H1 (cell line): Measurements from ENCODE around the gene FAM131C. TPM values are rescaled to one million over a fixed set of nuclear protein-coding genes. Genes with fewer than 3 reads are reported as not detected.

Experiments used
- BRCA1 ChIP-seq: IDR thresholded peaks from 2 replicates; pipeline ENCODE4 v1.6.1; 2012; ENCODE audit warnings: low read depth, low read length, improper control_type of control experiment
- GTF2F1 ChIP-seq: IDR thresholded peaks from 2 replicates; pipeline ENCODE4 v1.6.1; 2012; ENCODE audit warnings: low read depth, low read length, improper control_type of control experiment, borderline replicate concordance
- RAD21 ChIP-seq, 2 experiments: IDR thresholded peaks in 1 of 2; conservative IDR thresholded peaks in 1 of 2; 2 replicates each; pipeline ENCODE4 v1.6.1; 2011; ENCODE audit warnings: low read depth in 2 of 2, low read length in 2 of 2, improper control_type of control experiment in 1 of 2, inconsistent platforms in 1 of 2, mild to moderate bottlenecking in 1 of 2, moderate library complexity in 1 of 2
- RBBP5 ChIP-seq: IDR thresholded peaks from 2 replicates; pipeline ENCODE4 v1.7.1; 2012; ENCODE audit warnings: low read depth, mild to moderate bottlenecking, inconsistent platforms, low read length, moderate library complexity, borderline replicate concordance
- SAP30 ChIP-seq: fragments of 300-600 bp; sonication (generic); IDR thresholded peaks from 2 replicates; pipeline ENCODE4 v1.7.1; 2012; ENCODE audit warnings: low read length, moderate library complexity, mild to moderate bottlenecking, inconsistent platforms; ENCODE audit not compliant: insufficient read depth, insufficient replicate concordance
- polyA plus RNA-seq, 7 experiments: library from polyadenylated mRNA; depleted of rRNA in 3 of 7; stranded (reverse) in 5 of 7; unstranded in 2 of 7; fragments of >200 nt in 5 of 7; fragments of 200-250 nt in 2 of 7; gene quantifications; 1 replicate in 5 of 7; 2 replicates in 1 of 7; 4 replicates in 1 of 7; pipeline versions ENCODE4 v1.2.1 to v1.2.3, GENCODE V29; 2011 to 2013; ENCODE audit warnings: missing spikeins in 2 of 7, mixed read lengths in 2 of 7
- total RNA-seq: library from RNA; stranded (reverse); fragmentation: NEBNext Ultra II Directional; extraction: Animal tissue kit (Norgen Biotek cat#: 25700); gene quantifications from 2 replicates; pipeline ENCODE4 v1.2.1, GENCODE V29; 2021

FAM131C gene
- total and polyA plus RNA-seq, 2 of the 8 experiments (the other 6 are each of a cell fraction or from before 2014, with no cell fraction given) = 0.73 to 0.78 TPM

DNA sequence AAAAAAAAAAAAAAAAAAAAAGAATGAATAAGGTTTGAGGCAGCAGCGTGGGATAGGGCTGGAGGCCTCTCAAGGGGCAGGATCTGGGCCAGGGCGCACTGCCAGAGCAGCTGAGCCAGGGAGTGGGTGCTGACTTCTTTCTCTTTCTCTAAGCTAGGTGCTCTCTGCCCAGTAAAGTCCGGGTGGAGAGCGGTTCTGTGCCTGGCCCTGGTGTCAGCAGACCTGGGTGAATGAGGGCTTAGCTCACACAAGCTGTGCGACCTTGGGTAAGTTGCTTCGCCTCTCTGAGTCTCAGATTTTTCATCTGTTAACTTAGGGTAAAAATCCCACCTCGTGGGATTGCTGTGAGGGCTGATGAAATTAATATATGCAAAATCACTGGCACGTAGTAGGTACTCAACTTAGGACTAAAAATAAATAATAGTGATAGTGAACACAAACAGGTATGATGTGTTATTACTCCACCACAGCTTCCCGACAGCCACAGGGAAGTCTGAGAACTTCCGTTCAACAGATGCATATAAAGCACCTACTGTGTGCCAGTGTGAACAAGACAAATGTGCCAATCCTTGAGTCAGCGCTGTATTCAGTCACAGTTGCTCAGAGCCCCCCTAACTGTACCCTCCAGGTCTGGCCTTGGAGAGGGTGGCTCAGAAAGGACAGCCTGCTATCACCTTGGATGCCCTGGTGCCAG lies 2.0 kb upstream of the FAM131C start (continued):
- TF ChIP-seq SAP30 = no peak
- TF ChIP-seq GTF2F1 = no peak
- no peak for TF ChIP-seq RAD21 (IDR thresholded peaks at IDR 0.05 in 1 of 2, conservative IDR thresholded peaks at IDR 0.05 in 1 of 2; ENCODE audit: low read depth in 2 of 2, low read length in 2 of 2)
- no peak for TF ChIP-seq BRCA1
- no peak for TF ChIP-seq RBBP5
- TF ChIP-seq, all 59 proteins: peak for 0
